NCI-H128 (cell line): Measurements from ENCODE around the gene POLD3.

ENCODE experiments used
- DNase-seq: peaks from one replicate; lab custom pipeline; 2025; ENCODE audit not compliant: unreplicated experiment; lab: John Stamatoyannopoulos, UW

Gene POLD3

GRCh38 chr11:74686792-74687191 is 94.4 kb downstream of the POLD3 start:
- DNase-seq: no peak

GRCh38 chr11:74687237-74688023 is 95.0 kb downstream of the POLD3 start:
- DNase-seq: no peak

GRCh38 chr11:74689666-74690065 is 97.3 kb downstream of the POLD3 start:
- no peak for DNase-seq

GRCh38 chr11:74691755-74692154 is 99.4 kb downstream of the POLD3 start:
- no peak for DNase-seq
